CD4-positive, alpha-beta T cell (primary cell): Measurements from ENCODE around the gene TMEM269. TPM values are rescaled to one million over a fixed set of nuclear protein-coding genes. Genes with fewer than 3 reads are reported as not detected.

Experiments
- ATAC-seq: fragments of 200-7000 bp; cut with Tn5 transposase; one replicate; pipeline ENCODE4 v1.10.0; 2022; ENCODE audit warnings: mild to moderate bottlenecking; ENCODE audit not compliant: poor library complexity
- CTCF ChIA-PET: fragments of 350-600 bp; sonication (Branson Sonifier 250); formaldehyde crosslinking; loops from one replicate; lab custom pipeline; 2021; ENCODE audit warnings: antibody characterized with exemption, inconsistent platforms; lab: Charles Lee
- POLR2A ChIA-PET: fragments of 350-600 bp; sonication (Branson Sonifier 250); formaldehyde crosslinking; loops from one replicate; lab custom pipeline; 2021; ENCODE audit warnings: antibody characterized with exemption, inconsistent platforms; lab: Charles Lee
- DNase-seq, 14 experiments: peaks; one replicate each; pipeline ENCODE4 v3.0.0-alpha.2; 2013 to 2020; ENCODE audit warnings: mixed read lengths in 2 of 14
- H3K27ac ChIP-seq, 2 donors: one replicate each; pipeline versions ENCODE4 v1.5.1 to v1.7.0; 2013; ENCODE audit warnings: low read length in 2 of 2, low read depth in 1 of 2, mild to moderate bottlenecking in 1 of 2
- H3K27me3 ChIP-seq, 2 experiments: 1 replicate in 1 of 2; 2 replicates in 1 of 2; pipeline versions ENCODE4 v1.6.1 to v1.7.0; 2013; ENCODE audit warnings: low read length in 2 of 2, control low read depth in 1 of 2, mild to moderate bottlenecking in 1 of 2, moderate library complexity in 1 of 2; ENCODE audit not compliant: insufficient read depth in 2 of 2, control insufficient read depth in 1 of 2
- H3K36me3 ChIP-seq: one replicate; pipeline ENCODE4 v1.6.1; 2013; ENCODE audit warnings: low read length, control low read depth; ENCODE audit not compliant: insufficient read depth
- H3K4me1 ChIP-seq: one replicate; pipeline ENCODE4 v1.6.1; 2013; ENCODE audit warnings: low read length, control low read depth; ENCODE audit not compliant: insufficient read depth
- H3K4me3 ChIP-seq: one replicate; pipeline ENCODE4 v1.5.1; 2013; ENCODE audit warnings: mild to moderate bottlenecking, low read length, moderate library complexity
- H3K9me3 ChIP-seq, 2 experiments: 1 replicate in 1 of 2; 2 replicates in 1 of 2; pipeline versions ENCODE4 v1.6.1 to v1.7.0; 2013; ENCODE audit warnings: low read length in 2 of 2, mild to moderate bottlenecking in 2 of 2, control low read depth in 1 of 2, moderate library complexity in 1 of 2; ENCODE audit not compliant: control insufficient read depth in 1 of 2, insufficient read depth in 1 of 2
- H3K27ac Mint-ChIP-seq: one replicate; pipeline ENCODE4 v1.8.0; 2020; ENCODE audit warnings: mixed read lengths
- H3K27me3 Mint-ChIP-seq: one replicate; pipeline ENCODE4 v1.8.0; 2021; ENCODE audit warnings: mixed read lengths
- H3K36me3 Mint-ChIP-seq: one replicate; pipeline ENCODE4 v1.8.0; 2021; ENCODE audit warnings: low read depth, mixed read lengths
- H3K4me1 Mint-ChIP-seq: one replicate; pipeline ENCODE4 v1.8.0; 2021; ENCODE audit warnings: low read depth, mixed read lengths
- H3K4me3 Mint-ChIP-seq: one replicate; pipeline ENCODE4 v1.8.0; 2020; ENCODE audit warnings: mild to moderate bottlenecking, mixed read lengths
- H3K9me3 Mint-ChIP-seq: one replicate; pipeline ENCODE4 v1.8.0; 2020; ENCODE audit warnings: mixed read lengths
- intact Hi-C, 2 experiments: fragments of 100-400 bp; cut with DNase I in 1 of 2; cut with micrococcal nuclease in 1 of 2; formaldehyde crosslinking; loops; one replicate each; pipeline versions ENCODE4 v1.15.1 to v1.9.0; 2023 to 2025; cut with DNase I, micrococcal nuclease
- total RNA-seq, 174 experiments: library from RNA in 2 of 174; stranded (reverse) in 2 of 174; gene quantifications; one replicate each; pipeline ENCODE4 v1.2.3 and lab custom pipeline; 2021 to 2026
- TF ChIP-seq, protein P1 (sequence below): fragments of 200-600 bp; IDR thresholded peaks from one replicate; pipeline ENCODE4 v1.8.0; 2022; ENCODE audit warnings: antibody characterized with exemption, mild to moderate bottlenecking

Gene TMEM269
- total RNA-seq, 2 experiments from 2014 or later: 0.60 to 1.1 TPM

GRCh38 chr1:42773420-42773819 is 11.4 kb upstream of the TMEM269 start:
- no peak for DNase-seq
- Histone ChIP-seq H3K27ac (no peak overlapping the region), H3K36me3 (peaks cover 67% of the 10 kb centered on the region), H3K27me3 (no peaks in the 10 kb centered on the region), H3K4me3 (no peak overlapping the region), H3K9me3 (no peaks in the 10 kb centered on the region), H3K4me1 (peaks cover 22% of the 10 kb centered on the region)
- TF ChIP-seq, protein P1, sequence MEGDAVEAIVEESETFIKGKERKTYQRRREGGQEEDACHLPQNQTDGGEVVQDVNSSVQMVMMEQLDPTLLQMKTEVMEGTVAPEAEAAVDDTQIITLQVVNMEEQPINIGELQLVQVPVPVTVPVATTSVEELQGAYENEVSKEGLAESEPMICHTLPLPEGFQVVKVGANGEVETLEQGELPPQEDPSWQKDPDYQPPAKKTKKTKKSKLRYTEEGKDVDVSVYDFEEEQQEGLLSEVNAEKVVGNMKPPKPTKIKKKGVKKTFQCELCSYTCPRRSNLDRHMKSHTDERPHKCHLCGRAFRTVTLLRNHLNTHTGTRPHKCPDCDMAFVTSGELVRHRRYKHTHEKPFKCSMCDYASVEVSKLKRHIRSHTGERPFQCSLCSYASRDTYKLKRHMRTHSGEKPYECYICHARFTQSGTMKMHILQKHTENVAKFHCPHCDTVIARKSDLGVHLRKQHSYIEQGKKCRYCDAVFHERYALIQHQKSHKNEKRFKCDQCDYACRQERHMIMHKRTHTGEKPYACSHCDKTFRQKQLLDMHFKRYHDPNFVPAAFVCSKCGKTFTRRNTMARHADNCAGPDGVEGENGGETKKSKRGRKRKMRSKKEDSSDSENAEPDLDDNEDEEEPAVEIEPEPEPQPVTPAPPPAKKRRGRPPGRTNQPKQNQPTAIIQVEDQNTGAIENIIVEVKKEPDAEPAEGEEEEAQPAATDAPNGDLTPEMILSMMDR: no peak
- peaks cover 34% of the 10 kb centered on the region for H3K4me1 Mint-ChIP-seq
- ChIA-PET CTCF (interaction anchor here (1.1 kb wide), 1 partner anchor 300 kb away, joined by 5 read pairs; no protein-coding TSS in a partner anchor), POLR2A (no interaction called here)
- H3K27me3 Mint-ChIP-seq: no peaks in the 10 kb centered on the region
- intact Hi-C loops: no loop called here
- peaks cover 66% of the 10 kb centered on the region for H3K36me3 Mint-ChIP-seq
- H3K4me3 Mint-ChIP-seq: no peak overlapping the region
- H3K27ac Mint-ChIP-seq: no peak overlapping the region
- H3K9me3 Mint-ChIP-seq: no peaks in the 10 kb centered on the region
- no peak for ATAC-seq

DNA sequence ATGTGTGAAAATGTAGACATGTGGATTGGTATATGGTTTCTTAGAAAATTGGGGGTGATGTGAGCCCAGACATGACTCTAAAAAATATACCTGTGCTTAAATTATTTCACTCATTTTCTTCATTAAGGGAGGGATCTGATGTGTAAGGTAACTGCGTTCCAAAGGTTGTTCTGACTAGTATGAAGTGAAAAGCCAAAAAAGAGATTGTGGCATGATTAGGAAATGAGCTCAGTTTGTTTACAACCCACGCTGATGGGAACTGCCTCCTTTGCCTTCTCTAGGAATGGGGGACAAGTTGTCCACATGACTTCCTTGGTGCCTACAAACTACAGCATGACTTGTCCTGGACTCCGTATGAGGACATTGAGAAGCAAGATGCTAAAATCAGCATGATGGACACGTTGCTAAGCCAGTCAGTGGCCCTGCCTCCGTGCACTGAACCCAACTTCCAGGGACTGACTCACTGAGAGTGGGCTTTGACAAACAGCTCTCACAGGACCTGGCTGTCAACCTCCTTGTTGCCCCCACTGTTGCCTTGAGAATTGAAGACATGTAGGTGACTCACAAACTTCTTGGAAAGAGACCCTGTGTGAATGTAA is 9.8 kb upstream of the TMEM269 start:
- Mint-ChIP-seq H3K4me3 (no peak overlapping the region), H3K4me1 (peaks cover 23% of the 10 kb centered on the region), H3K36me3 (peaks cover 77% of the 10 kb centered on the region), H3K9me3 (no peaks in the 10 kb centered on the region), H3K27ac (no peak overlapping the region), H3K27me3 (no peaks in the 10 kb centered on the region)
- CTCF ChIA-PET: no interaction called here
- no peak for ATAC-seq
- Histone ChIP-seq H3K36me3 (peaks cover 71% of the 10 kb centered on the region), H3K27me3 (no peaks in the 10 kb centered on the region), H3K27ac (no peak overlapping the region), H3K4me3 (no peak overlapping the region), H3K9me3 (no peaks in the 10 kb centered on the region), H3K4me1 (peaks cover 9% of the 10 kb centered on the region)
- intact Hi-C loops: loop anchor here in 1 of 2 experiments (5.0 kb wide), 1 partner anchor 137 kb away; no protein-coding TSS in a partner anchor
- DNase-seq: no peak
- POLR2A ChIA-PET: no interaction called here
- TF ChIP-seq, protein P1: no peak

GRCh38 chr1:42776502-42776901 is 8.3 kb upstream of the TMEM269 start:
- no peak for ATAC-seq
- intact Hi-C loops: loop anchor here (2.0 to 5.0 kb wide), 2 partner anchors 136 to 296 kb away; no protein-coding TSS in a partner anchor
- peaks cover 78% of the 10 kb centered on the region for H3K36me3 ChIP-seq
- CTCF ChIA-PET: interaction anchor here (3.9 kb wide), 1 partner anchor 297 kb away, joined by 19 read pairs; no protein-coding TSS in a partner anchor
- TF ChIP-seq, protein P1: no peak
- no peak overlapping the region for H3K27ac Mint-ChIP-seq
- H3K4me1 ChIP-seq: peaks cover 3% of the 10 kb centered on the region
- no peak overlapping the region for H3K4me3 Mint-ChIP-seq
- no peak overlapping the region for H3K27ac ChIP-seq
- no peaks in the 10 kb centered on the region for H3K9me3 Mint-ChIP-seq
- no peaks in the 10 kb centered on the region for H3K9me3 ChIP-seq
- no peaks in the 10 kb centered on the region for H3K27me3 Mint-ChIP-seq
- peaks cover 91% of the 10 kb centered on the region for H3K36me3 Mint-ChIP-seq
- H3K4me3 ChIP-seq: no peak overlapping the region
- no peak for DNase-seq
- POLR2A ChIA-PET: interaction anchor here (1.4 kb wide), 1 partner anchor 10 kb away, joined by 4 read pairs; the partner anchor contains the start of genes C1orf50 and P3H1
- H3K27me3 ChIP-seq: no peaks in the 10 kb centered on the region
- H3K4me1 Mint-ChIP-seq: peaks cover 14% of the 10 kb centered on the region
